Measurements from ENCODE around the gene RNF223.
A peak's percentile ranks its signal among the peaks of the same experiment; 100 is the strongest.

RNF223 gene

DNA sequence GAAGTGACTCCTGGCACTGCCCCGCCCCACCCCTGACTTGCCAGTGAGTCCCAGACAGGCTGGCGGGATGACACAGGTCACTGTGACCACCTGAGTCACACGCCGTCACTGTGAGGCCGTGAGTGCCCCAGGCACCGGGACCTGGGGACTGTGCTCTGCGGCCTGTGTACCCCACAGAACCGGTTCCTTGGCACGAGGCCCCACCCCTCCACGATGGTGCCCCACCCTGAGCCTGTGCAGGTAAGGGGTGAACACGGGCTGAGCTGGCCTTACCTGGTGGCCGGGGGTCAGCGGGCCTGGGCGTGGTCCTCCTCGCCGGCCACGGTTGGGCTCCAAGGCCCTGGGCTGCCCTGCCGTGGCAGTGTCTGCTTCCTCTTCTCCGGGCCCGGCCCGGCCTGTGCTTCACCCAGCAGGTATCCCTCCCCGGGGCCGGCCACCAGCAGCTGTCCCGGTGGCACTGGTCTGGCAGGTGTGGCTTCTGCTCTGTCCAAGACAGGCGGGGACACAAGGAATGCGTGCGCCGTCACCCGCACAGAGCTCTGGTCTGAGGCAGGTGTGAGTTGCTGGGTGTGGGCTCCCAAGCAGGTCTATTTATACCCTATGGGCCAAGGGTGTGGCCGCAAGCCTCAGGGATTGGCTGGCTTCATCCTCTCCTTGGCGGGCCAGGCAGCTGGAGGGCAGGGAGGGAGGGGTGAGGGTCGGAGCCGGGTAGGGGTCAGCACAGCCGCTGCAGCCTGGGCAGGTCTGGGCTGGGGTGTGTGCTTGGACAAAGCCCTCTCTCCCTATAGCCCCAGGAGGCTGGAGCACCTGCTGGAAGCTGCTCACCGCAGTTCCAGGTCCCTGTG lies at the start of gene RNF223:
Gene RNF223 (minus strand): TSS at position 564 of the 845 bp plus-strand sequence. CDS start 1,740 bp downstream, outside the sequence.
- no peak for DNase-seq (ENCODE audit: low spot score)

DNA sequence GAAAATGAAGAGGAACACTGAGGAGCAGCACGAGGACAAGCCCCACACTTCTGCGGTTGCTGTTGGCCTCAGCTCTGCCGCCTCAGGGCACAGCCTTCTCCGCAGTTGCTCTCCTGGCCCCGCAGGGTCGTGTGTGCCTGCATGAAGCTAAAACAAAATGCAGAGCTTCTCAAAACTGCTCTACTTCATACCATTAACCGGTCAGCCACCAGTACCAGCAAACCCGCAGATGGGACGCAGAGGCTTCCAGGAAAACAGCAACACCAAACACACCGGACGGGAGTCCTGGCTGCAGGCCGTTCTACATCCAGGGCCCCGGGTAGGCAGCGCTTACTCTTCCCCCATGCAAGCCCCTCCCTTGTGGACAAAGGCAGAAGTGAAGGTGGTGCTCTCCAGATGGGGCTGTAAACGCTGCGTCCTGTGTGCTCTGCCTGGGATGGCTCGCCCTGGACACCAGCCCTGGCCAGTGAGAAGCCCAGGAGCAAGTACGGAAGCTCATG lies 48.9 kb upstream of the RNF223 start:
- no peak for DNase-seq (ENCODE audit: low spot score)

DNA sequence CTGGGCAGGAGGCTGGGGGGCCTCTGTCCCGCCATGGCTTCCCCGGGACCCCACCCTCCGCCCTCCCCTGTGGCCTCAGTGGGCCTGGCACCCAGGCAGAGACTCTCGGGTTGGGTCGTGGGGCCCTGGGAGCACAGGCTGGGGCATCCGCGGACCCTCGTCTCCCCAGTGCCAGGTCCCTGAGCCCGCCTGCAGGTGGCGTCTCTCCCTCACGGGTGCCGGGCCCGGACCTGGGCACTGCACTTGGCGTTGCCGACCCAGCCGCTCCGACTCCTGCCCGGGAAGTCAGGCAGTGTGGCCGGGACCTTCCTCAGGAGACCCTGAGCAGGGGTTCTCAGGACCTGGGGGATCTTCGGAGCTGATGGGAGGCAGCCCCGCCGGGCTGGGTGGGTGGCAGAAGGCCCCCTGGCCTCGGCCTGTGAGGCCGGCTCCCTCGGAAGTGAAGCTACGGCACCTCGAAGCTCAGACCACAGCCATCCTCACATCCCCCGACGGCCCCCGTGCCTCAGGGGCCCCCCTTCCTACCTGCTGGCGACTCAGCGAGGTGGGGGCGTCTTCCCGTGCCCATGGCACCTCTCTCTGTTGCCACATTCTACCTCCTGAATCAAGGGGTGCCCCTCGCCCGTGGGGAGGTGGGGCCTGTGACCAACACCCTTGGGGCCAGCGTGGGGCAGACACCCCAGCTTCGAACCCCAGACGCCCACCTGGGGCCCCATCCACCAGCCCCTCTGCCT lies 48.1 kb upstream of the RNF223 start:
- DNase-seq (ENCODE audit: low spot score) = peak; percentile 69

DNA sequence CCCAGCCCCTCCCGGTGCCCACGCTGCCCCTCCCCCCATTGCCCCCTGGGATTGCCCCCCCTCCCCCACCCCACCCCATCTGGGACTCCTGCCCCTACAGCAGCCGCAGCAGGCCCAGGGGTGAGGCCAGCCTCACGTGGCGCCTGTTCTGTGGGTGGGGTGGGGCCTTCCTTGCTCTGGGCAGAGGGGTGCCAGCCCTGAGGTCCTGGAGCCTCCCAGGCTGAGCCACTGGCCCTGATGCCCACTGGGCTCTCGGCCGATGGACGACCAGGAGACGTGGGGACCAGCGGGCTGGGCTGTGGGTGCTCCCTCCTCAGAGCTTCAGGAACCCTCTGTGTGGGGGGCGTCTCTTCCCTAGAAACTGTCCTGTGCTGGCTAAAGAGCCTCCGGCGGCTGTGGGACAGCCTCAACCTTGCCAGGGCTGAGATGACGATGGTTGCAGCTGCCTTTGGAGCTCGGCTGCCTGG lies 47.5 kb upstream of the RNF223 start:
- no peak for DNase-seq (ENCODE audit: low spot score)

DNA sequence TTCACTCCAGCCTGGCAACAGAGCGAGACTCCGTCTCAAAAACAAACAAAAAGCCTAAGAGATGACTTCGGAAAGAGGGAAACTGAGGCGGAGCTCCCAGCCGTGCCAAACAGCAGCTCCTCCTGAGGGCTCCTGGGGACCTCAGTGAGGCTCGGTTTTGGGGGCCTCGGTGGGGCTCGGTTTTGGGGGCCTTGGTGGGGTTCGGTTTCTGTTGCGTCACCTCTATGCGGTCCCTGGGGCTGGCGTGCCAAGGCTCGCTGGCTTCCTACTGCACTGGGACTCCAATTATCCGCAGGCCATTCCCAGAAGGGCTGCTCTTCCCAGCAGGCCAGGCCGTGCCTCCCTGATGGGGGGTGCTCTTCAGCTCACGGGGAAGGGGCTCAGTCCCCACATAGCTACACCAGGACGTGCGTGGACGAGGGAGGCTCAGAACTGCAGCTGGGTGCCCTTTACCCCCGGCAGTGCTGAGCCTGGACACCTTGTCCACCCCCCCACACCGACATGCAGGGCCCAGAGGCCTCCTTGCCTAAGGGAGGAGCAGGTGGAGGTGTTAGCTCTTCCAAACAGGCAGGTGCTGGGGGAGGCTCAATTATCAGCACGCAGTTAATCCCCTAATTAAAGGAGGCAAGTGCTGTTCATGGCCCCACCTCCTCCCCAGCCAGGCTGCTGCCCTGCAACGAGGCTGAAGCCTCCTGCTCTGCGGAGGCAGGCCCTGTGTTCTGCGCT lies 46.9 kb upstream of the RNF223 start:
- DNase-seq (ENCODE audit: low spot score) = no peak

DNA sequence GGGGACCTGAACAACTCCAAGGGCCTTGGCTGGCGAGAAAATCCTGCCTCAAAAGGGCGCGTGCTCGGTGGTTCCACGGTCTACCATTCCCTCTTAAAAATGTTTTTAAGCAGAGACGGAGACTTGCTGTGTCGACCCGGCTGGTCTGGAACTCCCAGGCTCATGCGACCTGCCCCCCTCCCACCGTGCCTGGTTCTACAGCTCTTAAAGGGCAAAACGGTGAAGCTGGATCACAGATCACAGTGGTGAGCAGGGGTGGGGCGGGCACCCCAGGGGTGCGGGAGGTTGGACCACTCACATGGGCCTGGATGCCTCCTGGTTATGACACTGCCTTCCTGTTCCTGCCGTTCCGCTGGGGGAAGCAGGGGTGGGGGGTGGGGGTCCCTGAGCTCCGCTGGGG lies 46.0 kb upstream of the RNF223 start:
- DNase-seq (ENCODE audit: low spot score) = no peak

DNA sequence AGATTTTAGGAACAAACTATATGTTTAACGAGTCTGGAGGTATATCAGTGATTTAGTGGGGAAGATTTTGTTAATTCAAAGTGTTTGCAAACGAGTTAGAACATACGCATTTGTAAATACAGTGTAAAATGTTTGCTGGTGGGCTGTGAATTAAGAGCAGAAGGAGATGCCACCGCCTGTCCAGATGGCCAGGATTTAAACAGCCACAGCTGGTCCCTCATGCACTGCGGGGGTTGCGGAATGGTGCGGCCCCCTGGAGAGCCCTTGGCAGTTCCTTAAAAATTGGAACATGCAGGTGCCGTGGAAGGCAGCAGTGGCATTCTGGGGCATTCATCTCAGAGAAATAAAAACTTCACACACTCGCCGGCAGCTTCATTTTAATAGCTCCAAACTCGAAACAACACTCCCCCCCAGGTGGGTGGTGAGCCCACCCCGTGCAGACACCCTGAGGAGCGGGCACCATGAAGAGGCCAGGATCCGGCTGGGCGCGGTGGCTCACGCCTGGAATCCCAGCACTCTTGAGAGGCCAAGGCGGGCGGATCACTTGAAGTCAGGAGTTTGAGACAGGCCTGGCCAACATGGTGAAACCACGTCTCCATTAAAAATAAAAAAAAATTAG lies 45.3 kb upstream of the RNF223 start:
- DNase-seq (ENCODE audit: low spot score) = no peak

DNA sequence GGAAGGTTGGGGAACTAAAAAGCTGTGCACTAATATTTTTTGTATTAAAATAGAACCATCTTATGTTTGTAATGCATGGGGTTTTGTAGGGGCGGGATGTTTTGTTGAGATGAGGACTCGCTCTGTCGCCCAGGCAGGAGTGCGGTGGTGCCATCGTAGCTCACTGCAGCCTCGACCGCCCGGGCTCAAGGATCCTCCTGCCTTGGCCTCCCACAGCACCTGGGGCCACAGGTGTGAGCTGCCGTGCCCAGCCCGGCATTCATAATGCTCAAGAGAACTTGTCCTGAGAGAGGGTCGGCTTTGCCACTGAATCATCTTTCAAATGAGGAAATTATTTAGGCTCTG lies 44.7 kb upstream of the RNF223 start:
- no peak for DNase-seq (ENCODE audit: low spot score)

DNA sequence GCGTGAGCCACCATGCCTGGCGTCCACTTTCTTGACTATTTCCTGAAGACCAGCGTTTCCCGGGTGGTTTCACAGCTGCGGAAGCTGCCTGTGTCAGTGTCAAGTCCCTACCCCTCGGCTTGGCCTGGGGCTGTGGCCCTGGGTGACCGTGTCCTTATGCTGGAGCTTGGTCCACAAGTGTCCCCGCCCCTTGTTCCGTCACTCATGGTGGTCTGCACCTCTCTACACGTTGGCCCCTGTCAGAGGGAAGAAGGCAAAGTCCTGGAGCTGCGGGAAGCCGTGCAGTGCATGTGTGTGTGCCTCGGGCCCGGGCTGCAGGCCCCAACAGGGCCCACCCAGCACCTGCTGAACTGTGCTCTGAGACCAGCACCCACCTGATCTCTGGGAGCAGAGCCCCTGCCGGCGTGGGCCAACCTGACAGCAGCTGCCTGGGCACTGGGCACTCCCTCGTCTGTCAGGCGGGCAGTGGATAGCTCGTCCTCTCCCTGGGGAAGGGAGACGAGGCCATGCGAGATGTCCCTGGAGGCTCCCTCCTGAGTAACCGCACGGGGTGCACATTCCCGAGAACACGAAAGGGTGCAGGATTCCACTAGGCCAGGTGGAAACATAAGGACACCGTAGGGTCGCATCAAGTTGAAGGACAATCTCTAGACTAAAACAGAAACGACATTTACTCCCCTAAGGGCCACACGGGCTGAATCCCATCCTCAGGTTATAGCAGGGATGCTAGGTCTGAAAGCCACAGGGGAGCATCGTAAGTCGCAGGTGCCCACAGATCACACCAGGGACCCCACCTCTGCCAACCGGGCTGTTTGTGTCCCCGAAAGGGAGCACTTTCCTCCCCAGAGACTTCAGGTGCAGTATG lies 44.1 kb upstream of the RNF223 start:
- DNase-seq (ENCODE audit: low spot score) = no peak

DNA sequence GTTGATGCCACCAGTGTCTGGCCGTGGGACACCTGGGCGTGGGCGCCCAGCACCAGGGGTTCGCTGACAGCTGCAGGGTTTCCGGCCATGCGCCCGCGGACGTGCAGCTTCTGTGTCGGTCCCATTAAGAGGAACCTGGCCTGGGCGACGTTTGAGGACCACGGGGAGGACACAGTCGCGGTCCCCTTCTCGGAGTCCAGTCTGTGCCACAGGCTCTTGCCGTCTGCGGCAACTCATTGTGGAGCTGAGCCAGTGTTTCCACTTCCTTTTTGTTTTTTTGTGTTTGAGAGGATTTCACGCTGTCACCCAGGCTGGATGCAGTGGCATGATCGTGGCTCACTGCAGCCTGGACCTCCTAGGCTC lies 43.3 kb upstream of the RNF223 start:
- DNase-seq (ENCODE audit: low spot score) = no peak

DNA sequence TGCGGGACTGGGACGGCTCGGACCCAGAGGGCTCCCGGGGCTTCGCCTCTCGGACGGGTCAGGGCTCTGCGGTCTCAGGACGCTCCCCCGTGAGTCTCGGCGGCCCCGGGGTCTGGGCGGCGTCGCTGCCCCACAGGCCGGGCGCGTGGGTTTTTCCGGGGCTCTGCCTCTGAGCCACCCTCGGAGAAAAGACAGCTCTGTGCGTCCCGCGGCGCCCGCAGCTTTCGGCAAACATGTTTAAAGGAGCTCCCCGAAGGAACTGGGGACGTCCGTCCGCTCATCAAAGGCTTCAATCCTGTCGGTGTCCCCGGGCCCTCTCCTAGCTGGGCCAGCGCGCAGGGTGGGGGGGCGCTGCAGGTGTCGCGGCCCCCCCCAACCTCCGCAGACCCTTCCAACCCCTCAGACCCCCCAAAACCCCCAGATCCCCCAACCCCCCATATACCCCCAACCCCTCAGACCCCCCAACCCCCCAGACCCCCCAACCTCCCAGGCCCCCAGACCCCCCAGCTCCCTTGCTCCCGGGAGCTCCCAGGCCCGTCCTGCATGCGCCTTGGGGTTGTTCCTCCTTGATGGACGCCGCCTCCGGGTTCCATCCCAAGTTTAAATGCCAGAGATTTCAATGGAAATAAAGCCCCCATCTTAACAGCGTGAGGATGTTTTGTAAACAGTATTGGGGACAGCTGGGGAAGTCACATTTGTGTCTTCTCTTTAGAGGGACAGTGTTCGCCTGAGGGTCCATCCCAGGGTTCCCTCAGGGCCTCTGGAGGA lies 42.8 kb upstream of the RNF223 start:
- no peak for DNase-seq (ENCODE audit: low spot score)

DNA sequence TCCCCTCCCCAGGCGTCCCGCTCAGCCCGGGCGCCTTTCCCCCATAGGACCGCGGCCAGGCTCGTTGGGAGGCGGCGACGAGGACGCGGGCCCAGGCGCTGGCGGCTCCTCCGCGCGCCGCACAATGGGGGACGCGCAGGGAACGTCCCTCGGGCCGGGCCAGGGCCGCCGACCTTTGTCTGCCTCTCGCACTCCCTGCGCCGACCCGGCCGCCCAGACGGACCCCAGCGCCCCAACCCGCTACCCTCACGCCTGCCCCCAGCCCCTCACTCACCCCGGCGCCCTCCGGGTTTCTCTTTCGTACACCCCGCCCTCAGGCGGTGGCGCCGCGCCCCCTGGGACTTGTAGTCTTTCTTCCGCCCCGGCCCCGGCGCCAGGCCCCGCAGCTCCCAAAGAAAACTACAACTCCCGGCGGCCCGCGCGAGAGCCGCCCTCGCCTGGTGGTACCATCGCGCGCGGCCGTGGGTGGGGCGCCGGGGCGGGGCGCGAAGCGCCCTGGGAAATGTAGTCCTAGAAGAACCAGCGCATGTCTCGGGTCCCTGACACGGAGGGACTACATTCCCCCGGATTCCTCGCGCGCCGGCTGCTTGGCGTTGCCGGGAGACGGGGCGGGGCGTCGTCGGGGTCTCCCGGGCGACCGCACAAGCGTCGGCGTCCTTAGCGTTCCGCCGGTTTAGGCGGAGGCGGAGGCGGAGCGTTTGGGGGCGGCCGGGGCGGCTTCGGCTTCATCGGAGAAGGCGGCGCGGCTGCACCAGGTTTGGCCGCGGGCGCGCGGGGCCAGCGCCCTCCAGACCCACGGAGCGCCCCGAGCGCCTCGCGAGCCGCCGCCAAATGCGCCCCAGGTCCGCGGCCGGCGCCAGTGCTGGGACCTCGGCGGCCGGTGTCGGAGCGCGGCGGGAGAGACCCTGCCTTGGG lies 41.9 kb upstream of the RNF223 start, which contains the start of gene C1orf159:
Gene C1orf159 (minus strand): TSS at position 304 of the 915 bp plus-strand sequence. CDS start 24,546 bp downstream, outside the sequence.
- DNase-seq (ENCODE audit: low spot score) = peak; percentile 97

DNA sequence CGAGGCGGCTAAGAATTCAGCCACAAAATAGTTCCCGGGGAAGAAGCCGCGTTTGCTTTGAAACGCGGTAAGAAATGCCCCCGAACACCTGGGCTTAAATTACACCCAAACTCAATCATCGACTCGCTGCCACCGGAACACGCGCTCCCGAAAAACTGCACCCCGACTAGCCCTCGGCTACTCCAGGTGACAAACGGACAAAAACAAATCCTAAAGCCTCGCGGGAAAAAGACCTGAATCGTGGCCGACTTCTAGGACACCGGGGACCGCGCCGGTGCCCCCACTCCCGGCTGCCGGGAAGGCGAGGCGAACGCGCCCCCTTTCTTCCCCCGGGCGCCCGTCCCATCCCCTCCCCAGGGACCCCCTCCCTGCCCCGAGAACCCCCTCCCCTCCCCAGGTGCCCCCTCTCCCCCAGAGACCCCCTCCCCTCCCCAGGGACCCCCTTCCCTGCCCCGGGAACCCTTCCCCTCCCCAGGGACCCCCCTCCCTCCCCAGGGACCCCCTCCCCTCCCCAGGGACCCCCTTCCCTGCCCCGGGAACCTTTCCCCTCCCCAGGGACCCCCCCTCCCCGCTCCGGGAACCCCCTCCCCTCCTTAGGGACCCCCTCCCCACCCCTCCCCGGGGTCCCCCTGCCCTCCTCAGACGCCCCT lies 41.2 kb upstream of the RNF223 start:
- no peak for DNase-seq (ENCODE audit: low spot score)

DNA sequence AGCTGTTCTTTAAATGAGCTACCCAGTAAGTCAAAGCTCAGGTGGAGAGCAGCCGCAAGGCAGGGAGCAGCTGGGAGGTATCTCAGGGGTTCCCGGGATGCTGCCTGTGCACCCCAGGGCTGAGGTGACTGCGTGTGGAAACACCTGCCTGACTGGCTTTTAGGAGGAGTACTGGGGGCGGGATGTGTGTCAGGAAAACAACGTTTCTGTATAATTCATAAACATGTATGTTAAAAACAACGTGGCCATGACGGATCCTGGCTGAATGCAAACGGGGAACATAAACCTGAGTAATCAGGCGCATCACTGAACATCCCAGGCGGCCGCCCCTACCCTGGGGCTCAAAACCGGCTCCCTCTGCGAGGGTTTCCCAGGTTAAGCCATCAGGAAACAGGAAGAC lies 40.3 kb upstream of the RNF223 start:
- no peak for DNase-seq (ENCODE audit: low spot score)

DNA sequence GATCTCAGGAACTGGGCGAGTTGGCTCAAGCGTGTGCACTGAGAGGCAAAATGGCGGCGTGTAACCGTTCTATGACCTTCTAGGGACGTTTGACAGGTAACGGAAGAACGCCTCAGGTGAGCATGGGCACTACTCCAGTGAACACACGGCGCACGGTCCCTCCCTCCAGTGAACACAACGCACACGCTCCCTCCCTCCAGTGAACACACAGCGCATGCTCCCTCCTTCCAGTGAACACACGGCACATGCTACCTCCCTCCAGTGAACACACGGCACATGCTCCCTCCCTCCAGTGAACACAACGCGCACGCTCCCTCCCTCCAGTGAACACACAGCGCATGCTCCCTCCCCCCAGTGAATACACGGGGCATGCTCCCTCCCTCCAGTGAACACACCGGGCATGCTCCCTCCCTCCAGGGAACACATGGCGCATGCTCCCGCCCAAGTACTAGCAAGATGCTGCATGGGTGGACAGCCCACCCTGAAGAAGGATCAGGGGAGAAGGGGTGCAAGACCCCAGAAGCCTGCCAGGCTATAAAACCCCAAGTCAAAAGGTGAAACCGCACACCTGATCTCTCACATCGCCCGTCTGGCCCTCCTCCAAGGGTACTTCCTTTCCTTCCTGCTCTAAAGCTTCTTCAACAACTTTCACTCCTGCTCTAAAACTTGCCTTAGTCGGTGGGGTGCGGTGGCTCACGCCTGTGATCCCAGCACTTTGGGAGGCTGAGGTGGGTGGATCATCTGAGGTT lies 38.3 kb upstream of the RNF223 start:
- no peak for DNase-seq (ENCODE audit: low spot score)

DNA sequence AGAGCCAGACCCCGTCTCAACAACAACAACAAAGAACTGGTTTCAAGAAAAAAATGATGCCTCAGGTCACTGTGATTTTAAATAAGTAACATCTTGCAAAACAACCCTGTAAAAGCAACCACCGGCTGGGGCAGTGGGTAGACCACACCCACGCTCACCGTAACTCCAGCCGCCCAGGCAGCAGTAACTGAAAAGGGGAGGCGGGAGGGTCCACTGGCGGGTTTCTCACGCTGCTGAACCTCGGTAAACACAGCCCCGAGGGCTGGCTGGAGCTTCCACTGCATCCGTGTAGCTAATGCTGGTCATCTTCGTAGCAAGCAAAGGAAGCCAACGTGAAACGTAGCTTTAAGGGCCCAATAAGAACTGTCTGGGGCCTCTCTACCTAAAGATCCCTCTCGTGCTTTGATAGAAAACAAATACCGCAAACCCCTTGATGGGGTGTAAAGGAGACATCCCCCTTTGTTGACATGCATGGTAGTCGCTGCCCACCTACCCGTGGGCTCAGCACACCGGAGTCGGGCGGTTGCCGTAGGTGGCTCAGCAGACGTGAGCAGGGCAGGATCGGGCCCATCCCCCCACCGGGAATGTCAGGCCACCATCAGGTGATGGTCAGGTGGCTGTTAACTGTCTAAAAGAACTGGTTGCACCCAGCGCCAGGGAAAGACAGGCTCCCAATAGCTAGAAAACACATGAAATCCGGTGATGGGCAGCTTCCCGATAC lies 37.6 kb upstream of the RNF223 start:
- no peak for DNase-seq (ENCODE audit: low spot score)

DNA sequence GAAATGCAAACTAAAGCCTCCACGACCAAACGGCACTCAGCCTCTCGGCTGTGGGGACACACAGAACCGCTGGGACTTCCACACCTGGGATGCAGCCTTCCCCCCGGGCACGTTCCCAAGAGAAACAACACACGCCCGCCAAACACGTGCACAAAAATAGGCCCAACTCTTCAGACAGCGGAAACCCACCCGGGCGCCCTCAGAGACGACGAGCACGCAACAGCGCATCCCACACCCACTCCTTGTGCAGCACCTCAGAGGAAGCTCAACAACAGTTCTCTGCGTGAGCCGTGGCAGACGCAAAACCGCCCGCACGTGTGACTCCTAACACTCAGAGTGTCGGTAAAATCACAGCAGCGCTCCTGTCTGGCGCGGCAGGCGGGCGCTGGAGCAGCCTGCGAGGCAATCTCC lies 36.5 kb upstream of the RNF223 start:
- no peak for DNase-seq (ENCODE audit: low spot score)
